HCT116 (cell line): ENCODE results near the gene CFAP43.
"Not testable (repeated sequence)": the region's sequence is repeated elsewhere in the genome, so short reads cannot be mapped to it uniquely, and the experiment has no call there.

Experiments used
- JUND ChIP-seq: IDR thresholded peaks from 2 replicates; pipeline ENCODE4 v1.6.1; 2012
- POLR2AphosphoS5 ChIP-seq: IDR thresholded peaks from 2 replicates; pipeline ENCODE4 v1.6.1; 2011; ENCODE audit warnings: mild to moderate bottlenecking, low read depth, low read length, moderate library complexity
- RAD21 ChIP-seq: IDR thresholded peaks from 2 replicates; pipeline ENCODE4 v1.6.1; 2012; ENCODE audit warnings: low read depth, mild to moderate bottlenecking

GRCh38 chr10:104174136-104174535 lies 58.0 kb downstream of the CFAP43 start:
- not testable (repeated sequence) for TF ChIP-seq POLR2AphosphoS5, JUND, RAD21
